ENCODE measurements around the gene STEAP1B. TPM values are rescaled to one million over a fixed set of nuclear protein-coding genes. Genes with fewer than 3 reads are reported as not detected.

STEAP1B gene
- total RNA-seq, 4 donors from 2014 or later = 1.6 to 2.2 (median 1.6) TPM

DNA sequence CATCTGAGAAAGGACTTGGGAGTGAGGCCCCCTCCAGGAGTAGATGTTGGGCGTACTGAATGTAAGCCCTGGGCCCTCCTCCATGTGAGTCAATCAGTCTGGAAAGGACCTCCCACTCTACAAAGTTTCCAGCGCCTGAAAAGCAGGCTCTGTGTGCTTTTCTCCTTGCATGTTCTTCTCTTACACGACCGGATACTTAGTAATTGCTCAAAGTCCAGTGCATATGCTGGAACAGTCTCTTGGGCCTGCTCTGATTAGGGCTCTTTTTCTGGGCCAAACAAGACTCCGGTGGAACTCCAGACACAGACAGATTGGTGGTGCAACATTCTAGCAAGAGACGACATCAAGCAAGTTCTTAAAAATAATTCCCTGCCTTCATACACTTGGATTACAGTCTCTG is 104.8 kb downstream of the STEAP1B start:
- no peaks in the 10 kb centered on the region for H3K27me3 ChIP-seq
- intact Hi-C loops (cut with DNase I) = no loop called here
- H3K4me3 ChIP-seq = no peak overlapping the region
- WGBS = 76% methylated on average over 6 of the region's 6 CpGs
- no peak overlapping the region for H3K27ac ChIP-seq (replicated peaks in 1 of 4)
- H3K9me3 ChIP-seq = no peaks in the 10 kb centered on the region
- no peaks in the 10 kb centered on the region for H3K36me3 ChIP-seq
- DNase-seq (ENCODE audit: extremely low spot score) = no peak
- H3K4me1 ChIP-seq = no peaks in the 10 kb centered on the region
- TF ChIP-seq EP300 (IDR thresholded peaks at IDR 0.05) (no peak), POLR2AphosphoS5 (IDR thresholded peaks at IDR 0.05) (no peak), POLR2A (IDR thresholded peaks at IDR 0.05; ENCODE audit: low read depth) (no peak)
- TF ChIP-seq, protein P1, sequence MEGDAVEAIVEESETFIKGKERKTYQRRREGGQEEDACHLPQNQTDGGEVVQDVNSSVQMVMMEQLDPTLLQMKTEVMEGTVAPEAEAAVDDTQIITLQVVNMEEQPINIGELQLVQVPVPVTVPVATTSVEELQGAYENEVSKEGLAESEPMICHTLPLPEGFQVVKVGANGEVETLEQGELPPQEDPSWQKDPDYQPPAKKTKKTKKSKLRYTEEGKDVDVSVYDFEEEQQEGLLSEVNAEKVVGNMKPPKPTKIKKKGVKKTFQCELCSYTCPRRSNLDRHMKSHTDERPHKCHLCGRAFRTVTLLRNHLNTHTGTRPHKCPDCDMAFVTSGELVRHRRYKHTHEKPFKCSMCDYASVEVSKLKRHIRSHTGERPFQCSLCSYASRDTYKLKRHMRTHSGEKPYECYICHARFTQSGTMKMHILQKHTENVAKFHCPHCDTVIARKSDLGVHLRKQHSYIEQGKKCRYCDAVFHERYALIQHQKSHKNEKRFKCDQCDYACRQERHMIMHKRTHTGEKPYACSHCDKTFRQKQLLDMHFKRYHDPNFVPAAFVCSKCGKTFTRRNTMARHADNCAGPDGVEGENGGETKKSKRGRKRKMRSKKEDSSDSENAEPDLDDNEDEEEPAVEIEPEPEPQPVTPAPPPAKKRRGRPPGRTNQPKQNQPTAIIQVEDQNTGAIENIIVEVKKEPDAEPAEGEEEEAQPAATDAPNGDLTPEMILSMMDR (IDR thresholded peaks at IDR 0.05) = no peak

DNA sequence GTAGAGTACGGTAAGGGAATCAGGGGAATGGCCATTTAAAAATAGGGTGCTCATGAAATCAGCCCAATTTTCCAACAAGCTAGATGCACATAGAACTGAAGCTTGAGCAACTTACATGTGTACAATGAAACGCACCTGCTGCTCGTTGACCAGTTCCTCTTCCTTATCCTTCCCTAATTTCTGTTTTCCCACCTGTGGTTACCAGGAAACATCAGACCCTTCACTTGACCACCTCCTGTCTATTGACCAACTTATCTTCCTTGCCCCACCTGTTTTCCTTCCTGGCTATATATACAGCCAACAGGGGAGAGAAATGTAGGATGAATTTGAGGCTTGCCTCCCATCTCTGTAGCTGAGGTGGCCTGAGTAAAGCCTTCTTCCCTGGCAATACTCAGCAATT is 105.2 kb downstream of the STEAP1B start:
- 79% methylated on average over 3 of the region's 3 CpGs for WGBS
- Histone ChIP-seq H3K36me3 (no peaks in the 10 kb centered on the region), H3K4me1 (no peaks in the 10 kb centered on the region), H3K9me3 (no peaks in the 10 kb centered on the region), H3K4me3 (no peak overlapping the region), H3K27ac (replicated peaks in 1 of 4) (no peak overlapping the region), H3K27me3 (no peaks in the 10 kb centered on the region)
- intact Hi-C loops (cut with DNase I) = no loop called here
- no peak for DNase-seq (ENCODE audit: extremely low spot score)
- TF ChIP-seq EP300 (IDR thresholded peaks at IDR 0.05) = no peak
- TF ChIP-seq, protein P1 (IDR thresholded peaks at IDR 0.05) = no peak

DNA sequence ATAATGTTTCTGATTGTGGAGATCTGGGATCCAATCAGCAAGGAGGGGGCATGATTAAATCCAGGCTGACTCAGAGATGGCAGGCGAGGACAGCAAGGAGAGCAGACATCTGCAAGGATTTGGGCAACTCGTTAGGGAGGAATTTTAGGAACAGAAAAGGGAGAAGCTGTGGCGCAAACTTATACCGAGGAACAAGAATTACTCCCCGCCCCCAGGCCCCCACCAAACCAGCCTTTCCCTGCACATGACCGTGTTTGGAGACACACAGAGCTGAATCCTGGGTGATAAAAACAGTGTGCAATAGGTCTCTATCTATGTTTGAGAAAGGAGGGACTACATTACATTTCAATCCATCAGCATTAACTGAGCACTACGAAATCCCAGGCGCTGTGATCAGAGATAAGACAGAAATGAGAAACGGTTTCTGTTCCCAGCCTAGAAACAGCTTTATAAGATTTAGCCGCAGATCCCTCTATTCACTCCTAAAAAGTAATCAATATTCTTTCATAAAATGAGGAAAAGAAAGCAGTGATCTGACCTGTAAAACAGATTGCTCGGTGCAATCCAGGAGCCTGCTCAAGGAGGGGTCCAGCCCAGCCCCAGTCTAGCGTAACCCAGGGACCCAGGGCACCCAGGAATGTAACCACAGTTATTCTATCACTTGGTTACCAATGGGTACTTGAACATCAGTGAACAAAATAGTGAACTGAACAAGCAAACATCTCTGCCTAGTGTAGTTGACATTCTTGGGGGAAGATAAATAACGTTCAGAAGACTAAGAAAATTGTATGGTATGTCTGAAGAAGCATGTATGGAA is 105.9 kb downstream of the STEAP1B start:
- Histone ChIP-seq H3K27me3 (no peaks in the 10 kb centered on the region), H3K36me3 (no peaks in the 10 kb centered on the region), H3K9me3 (no peaks in the 10 kb centered on the region), H3K27ac (replicated peaks in 1 of 4) (no peak overlapping the region), H3K4me3 (no peak overlapping the region), H3K4me1 (no peaks in the 10 kb centered on the region)
- WGBS = 63% methylated on average over 13 of the region's 13 CpGs
- intact Hi-C loops (cut with DNase I) = no loop called here
- no peak for TF ChIP-seq EP300 (IDR thresholded peaks at IDR 0.05)
- no peak for TF ChIP-seq POLR2AphosphoS5 (IDR thresholded peaks at IDR 0.05)
- TF ChIP-seq POLR2A (IDR thresholded peaks at IDR 0.05; ENCODE audit: low read depth) = no peak
- TF ChIP-seq, protein P1 (IDR thresholded peaks at IDR 0.05) = no peak
- DNase-seq (ENCODE audit: extremely low spot score) = no peak

DNA sequence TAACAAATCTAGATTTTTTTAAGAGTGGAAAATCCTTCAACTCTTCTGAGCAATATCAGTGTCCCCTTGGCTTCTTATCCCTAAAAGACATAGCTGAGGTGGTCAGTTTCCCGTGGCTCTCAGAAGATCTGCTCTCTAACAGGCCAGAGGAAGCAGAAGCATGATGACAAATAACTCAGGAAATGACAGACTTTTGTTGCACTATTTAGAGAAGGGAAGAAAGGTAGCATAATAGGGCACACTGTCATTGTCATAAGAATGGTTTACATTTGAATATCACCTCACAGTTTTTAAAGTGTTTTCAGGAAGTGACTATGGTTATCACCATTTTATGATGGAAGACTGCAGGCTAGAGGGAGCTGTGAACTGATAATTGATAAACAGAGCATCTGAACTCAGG is 109.5 kb downstream of the STEAP1B start:
- H3K4me3 ChIP-seq = no peak overlapping the region
- TF ChIP-seq EP300 (IDR thresholded peaks at IDR 0.05) = no peak
- no peaks in the 10 kb centered on the region for H3K27me3 ChIP-seq
- no peaks in the 10 kb centered on the region for H3K36me3 ChIP-seq
- intact Hi-C loops (cut with DNase I) = no loop called here
- peaks cover 0 to 14% (median 9%) of the 10 kb centered on the region in 4 donors for H3K4me1 ChIP-seq
- WGBS = 46% methylated on average over 1 of the region's 1 CpG
- no peak overlapping the region for H3K27ac ChIP-seq (replicated peaks in 1 of 4)
- no peaks in the 10 kb centered on the region for H3K9me3 ChIP-seq
- DNase-seq (ENCODE audit: extremely low spot score) = no peak

DNA sequence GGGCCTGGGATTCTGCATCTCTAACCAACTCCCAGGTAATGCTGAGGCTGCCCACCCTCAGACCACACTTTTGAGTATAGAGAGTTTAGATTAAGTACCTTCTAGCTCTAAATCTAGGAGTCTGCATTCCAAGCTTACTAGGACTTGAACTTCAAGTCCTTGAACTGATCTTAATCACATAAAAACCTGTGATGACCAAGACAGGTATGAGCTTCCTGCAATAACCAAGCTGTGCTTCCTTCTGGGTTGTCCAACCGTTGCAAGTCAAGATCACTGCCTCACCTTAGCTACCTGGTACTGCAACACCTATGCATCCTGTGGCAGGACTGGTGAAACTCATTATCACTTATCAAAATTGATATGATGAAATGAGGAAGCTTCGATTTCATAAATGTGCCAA is 110.1 kb downstream of the STEAP1B start:
- no peak for DNase-seq (ENCODE audit: extremely low spot score)
- no peak overlapping the region for H3K27ac ChIP-seq (replicated peaks in 1 of 4)
- no peak overlapping the region for H3K4me3 ChIP-seq
- no peaks in the 10 kb centered on the region for H3K27me3 ChIP-seq
- 94% methylated on average over 2 of the region's 2 CpGs for WGBS
- peaks cover 0 to 14% (median 9%) of the 10 kb centered on the region in 4 donors for H3K4me1 ChIP-seq
- H3K36me3 ChIP-seq = no peaks in the 10 kb centered on the region
- no peaks in the 10 kb centered on the region for H3K9me3 ChIP-seq
- intact Hi-C loops (cut with DNase I) = no loop called here
- TF ChIP-seq POLR2A (IDR thresholded peaks at IDR 0.05; ENCODE audit: low read depth) = no peak
- TF ChIP-seq, protein P1 (IDR thresholded peaks at IDR 0.05) = no peak

Data from esophagus muscularis mucosa (tissue), 4 donors.